ENCODE results near the gene RIC8B.

GRCh38 chr12:106913456-106913855 is 139.0 kb downstream of the RIC8B start:
- TF ChIP-seq CTCF (IDR thresholded peaks at IDR 0.05) (no peak), POLR2AphosphoS5 (IDR thresholded peaks at IDR 0.05) (no peak)

Measured in suprapubic skin (tissue), 3 donors.